OCI-M2 (cell line): Measurements from ENCODE around the gene SVIL.
"Not testable (repeated sequence)": the region's sequence is repeated elsewhere in the genome, so short reads cannot be mapped to it uniquely, and the experiment has no call there.

Source experiments
- DNase-seq: peaks from one replicate; lab custom pipeline; 2025; ENCODE audit not compliant: unreplicated experiment; lab: John Stamatoyannopoulos, UW

SVIL gene

GRCh38 chr10:29582769-29583168, 52.0 kb downstream of the SVIL start:
- not testable (repeated sequence) for DNase-seq

GRCh38 chr10:29579455-29579970, 55.3 kb downstream of the SVIL start:
- no peak for DNase-seq

- no peak for DNase-seq
Observed at GRCh38 chr10:29578457-29578856, 56.3 kb downstream of the SVIL start.

GRCh38 chr10:29576681-29577080, 58.1 kb downstream of the SVIL start:
- no peak for DNase-seq

GRCh38 chr10:29575098-29575455, 59.7 kb downstream of the SVIL start:
- DNase-seq = no peak

GRCh38 chr10:29574212-29575097, 60.3 kb downstream of the SVIL start:
- DNase-seq = not testable (repeated sequence)

- not testable (repeated sequence) for DNase-seq
Observed at GRCh38 chr10:29570248-29570647, 64.5 kb downstream of the SVIL start.

- no peak for DNase-seq
Observed at GRCh38 chr10:29569795-29570194, 65.0 kb downstream of the SVIL start.

- no peak for DNase-seq
Observed at GRCh38 chr10:29567003-29567402, 67.8 kb downstream of the SVIL start.

GRCh38 chr10:29566209-29566608, 68.6 kb downstream of the SVIL start:
- not testable (repeated sequence) for DNase-seq

GRCh38 chr10:29563420-29564035, 71.2 kb downstream of the SVIL start:
- no peak for DNase-seq

GRCh38 chr10:29563006-29563405, 71.8 kb downstream of the SVIL start:
- DNase-seq = not testable (repeated sequence)

- DNase-seq = no peak
Observed at GRCh38 chr10:29559996-29560395, 74.8 kb downstream of the SVIL start.

GRCh38 chr10:29557665-29558064, 77.1 kb downstream of the SVIL start:
- no peak for DNase-seq

- DNase-seq = no peak
Observed at GRCh38 chr10:29555746-29556481, 78.9 kb downstream of the SVIL start.

- no peak for DNase-seq
Observed at GRCh38 chr10:29555091-29555745, 79.6 kb downstream of the SVIL start.

- no peak for DNase-seq
Observed at GRCh38 chr10:29554660-29555059, 80.1 kb downstream of the SVIL start.

- DNase-seq = no peak
Observed at GRCh38 chr10:29553544-29554250, 81.1 kb downstream of the SVIL start.

- not testable (repeated sequence) for DNase-seq
Observed at GRCh38 chr10:29553116-29553515, 81.7 kb downstream of the SVIL start.

- DNase-seq = not testable (repeated sequence)
Observed at GRCh38 chr10:29549493-29549892, 85.3 kb downstream of the SVIL start.
